Measurements from ENCODE around the gene LSMEM2.

The LSMEM2 gene

GRCh38 chr3:50286322-50287227, 7.7 kb downstream of the LSMEM2 start:
- no peak for DNase-seq

- DNase-seq = no peak
Measured at GRCh38 chr3:50287262-50287661, 8.4 kb downstream of the LSMEM2 start.

DNA sequence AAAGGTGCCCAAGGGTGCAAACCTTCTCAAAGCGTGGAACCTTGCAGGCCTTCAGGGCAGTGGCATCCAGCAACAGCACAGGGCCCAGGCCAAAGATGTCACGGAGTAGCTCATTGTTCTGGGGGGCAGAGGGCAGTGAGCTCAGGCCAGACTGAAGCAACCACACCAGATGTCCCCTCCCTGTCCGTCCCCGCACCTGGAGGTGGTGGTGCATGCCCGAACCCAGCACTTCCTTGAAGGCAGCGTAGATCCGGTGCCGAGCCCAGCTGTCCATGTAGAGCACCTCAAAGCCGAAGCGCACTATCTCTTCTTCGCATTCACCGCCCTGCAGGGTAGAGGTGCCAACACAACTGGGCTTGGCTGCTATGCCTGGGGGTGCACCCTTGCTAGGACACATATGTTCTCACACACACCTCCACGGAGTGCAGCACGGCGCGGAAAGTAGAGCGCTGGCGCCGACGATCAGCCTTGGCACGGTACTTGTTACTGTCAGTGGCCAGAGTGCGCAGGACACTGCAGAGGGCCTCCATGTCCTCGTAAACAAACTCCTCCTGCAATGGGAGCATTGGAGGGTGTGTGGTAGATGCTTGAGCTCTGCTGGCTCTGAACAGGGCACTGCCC, 9.6 kb downstream of the LSMEM2 start:
- DNase-seq = no peak

- no peak for DNase-seq
Measured at GRCh38 chr3:50289130-50289529, 10.2 kb downstream of the LSMEM2 start.

- DNase-seq = no peak
Measured at GRCh38 chr3:50290161-50290641, 11.3 kb downstream of the LSMEM2 start.

- peak; percentile 96 for DNase-seq
Measured at GRCh38 chr3:50292159-50293078, 13.5 kb downstream of the LSMEM2 start, which contains the start of gene IFRD2. Gene IFRD2, minus strand, starts transcription at chr3:50292429. Its CDS starts 155 bp downstream, at chr3:50292274.

DNA sequence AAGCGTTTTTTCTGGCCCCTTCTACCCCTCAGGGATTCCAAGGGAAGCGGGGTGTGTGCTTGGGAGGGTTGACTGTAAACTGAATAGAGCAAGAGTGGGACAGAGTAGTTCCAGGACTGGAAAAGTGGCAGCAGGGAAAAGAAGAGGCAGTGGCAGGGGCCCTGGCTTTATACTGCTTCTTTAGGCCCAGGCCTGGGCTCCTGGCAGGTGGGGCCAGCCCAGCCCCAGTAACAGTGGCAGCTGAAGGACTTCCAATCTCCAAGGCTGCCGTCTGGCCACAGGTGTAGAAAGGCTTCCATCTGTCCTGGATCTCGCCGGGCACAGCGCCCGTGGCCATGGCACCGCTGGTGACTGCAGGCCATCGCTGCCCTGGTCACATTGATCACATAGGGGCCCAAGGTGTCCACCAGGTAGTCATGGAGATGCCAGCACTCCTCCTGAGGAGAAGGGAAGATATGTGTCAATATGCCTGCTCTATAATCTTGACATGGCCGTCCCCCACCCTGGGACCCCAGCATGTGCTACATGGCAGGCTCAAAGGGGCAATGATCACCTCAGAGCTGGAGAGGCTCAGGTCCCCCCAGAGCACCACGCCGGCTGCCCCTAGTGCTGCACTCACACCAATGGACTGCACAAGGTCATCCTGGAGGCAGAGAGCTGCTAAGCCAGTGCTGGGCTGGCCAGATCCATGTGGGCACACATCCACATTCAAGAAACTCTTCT, 14.4 kb downstream of the LSMEM2 start:
- DNase-seq = no peak

DNA sequence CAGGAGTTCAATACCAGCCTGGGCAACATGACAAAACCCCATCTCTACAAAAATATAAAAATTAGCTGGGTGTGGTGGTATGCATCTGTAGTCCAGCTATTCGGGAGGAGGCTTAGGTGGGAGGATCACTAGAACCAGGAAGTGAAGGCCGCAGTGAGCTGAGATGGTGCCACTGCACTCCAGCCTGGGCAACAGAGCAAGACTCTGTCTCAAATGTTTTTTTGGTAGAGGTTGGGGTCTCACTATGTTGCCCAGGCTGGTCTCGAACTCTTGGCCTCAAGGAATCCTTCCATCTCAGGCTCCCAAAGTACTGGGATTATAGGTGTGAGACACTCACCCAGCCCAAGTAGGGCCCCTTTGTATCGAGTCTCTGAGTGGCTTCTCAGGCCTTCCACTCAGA, 15.2 kb downstream of the LSMEM2 start:
- no peak for DNase-seq

GRCh38 chr3:50294492-50295403, 15.9 kb downstream of the LSMEM2 start:
- no peak for DNase-seq

DNA sequence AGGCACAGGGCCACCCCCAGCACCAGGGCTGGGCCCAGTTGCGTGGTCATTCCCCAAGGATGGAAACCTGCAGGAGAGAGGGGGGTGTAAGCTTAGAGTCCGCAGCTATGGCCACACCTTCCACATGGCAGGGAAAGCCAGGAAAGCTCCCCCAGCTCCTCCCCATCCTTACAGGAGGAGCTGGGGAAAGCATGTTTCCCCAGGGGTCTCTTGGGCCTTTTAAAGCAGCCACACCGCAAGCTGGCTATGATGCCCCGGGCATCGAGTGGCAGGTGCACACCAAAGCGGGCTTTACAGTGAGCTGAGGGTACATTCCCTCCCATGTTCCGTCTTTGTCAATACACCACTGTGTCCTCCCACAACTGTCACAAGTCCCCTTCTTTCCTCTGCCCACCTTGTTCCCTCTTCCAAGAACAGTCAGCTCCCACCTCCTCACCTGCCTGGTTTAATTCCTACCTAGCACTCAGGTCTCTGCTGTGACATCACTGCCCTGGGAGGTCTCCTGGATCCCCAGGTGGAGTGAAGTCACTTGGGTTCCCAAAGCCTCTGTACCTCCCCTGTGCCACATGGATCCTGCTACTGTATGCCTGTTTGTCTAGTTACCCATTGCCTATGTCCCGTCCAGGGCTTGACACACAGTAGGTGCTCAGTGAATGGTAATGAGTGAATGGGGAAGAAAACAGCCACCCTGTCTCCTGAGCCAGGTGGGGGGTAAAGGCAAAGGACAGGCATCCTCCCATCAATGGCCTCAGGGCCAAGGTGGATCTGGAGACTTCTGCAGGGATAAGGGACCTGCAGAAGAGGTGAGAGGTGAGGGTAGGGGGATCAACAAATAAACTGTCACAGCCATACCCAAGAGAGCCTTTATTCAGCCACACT, 16.9 kb downstream of the LSMEM2 start:
- DNase-seq = no peak

- no peak for DNase-seq
Measured at GRCh38 chr3:50296721-50297383, 18.0 kb downstream of the LSMEM2 start.

GRCh38 chr3:50297384-50297775, 18.5 kb downstream of the LSMEM2 start:
- DNase-seq = no peak

GRCh38 chr3:50297896-50298725, 19.2 kb downstream of the LSMEM2 start:
- DNase-seq = no peak

DNA sequence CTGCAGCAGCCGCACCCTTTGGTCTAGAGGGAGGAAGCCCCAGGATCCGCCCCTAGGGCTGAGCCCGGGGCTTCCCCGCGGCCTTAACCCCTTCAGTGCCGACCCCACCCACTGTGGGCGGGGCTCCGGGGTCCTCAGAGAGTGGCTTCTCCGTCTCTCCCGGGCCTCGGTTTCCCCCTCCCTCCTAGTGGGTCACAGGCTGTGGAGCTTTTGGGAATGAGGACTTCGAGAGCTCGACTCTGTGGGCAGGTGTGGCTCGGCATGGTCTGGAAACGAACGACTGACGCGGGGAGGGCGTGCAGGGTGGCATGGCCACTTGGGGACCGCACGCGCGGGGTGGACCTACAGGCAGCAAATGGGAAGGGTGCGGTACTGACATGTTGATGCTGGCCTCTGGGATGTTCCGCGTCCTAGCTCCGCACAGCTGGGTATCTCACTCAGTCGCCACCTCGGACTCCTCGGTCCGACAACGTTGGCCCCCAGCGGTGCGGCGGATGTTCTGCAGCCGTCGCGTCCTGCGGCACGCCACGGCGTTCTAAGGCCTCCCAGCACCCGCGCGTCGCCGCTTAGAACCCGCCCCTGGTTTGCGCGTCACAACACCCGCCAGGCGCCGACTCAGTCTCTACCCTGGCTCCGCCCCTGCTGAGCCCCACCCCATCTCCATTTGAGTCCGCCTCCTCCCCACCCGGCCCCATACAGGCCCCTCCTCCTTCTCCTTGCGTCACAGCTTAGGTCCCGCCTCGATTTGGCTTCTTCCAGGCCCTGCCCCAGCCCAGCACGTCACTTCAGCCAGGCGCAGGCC, 20.1 kb downstream of the LSMEM2 start, which contains the start of the genes HYAL3 and NAA80:
HYAL3 (minus strand) TSS at position 570 of the 802 bp plus-strand sequence. CDS start 3,803 bp downstream, outside the sequence.
NAA80 (minus strand) TSS at position 570 of the 802 bp plus-strand sequence. CDS start 1,942 bp downstream, outside the sequence.
- DNase-seq = peak; percentile 99

GRCh38 chr3:50299638-50299928, 20.7 kb downstream of the LSMEM2 start:
- DNase-seq = no peak

DNA sequence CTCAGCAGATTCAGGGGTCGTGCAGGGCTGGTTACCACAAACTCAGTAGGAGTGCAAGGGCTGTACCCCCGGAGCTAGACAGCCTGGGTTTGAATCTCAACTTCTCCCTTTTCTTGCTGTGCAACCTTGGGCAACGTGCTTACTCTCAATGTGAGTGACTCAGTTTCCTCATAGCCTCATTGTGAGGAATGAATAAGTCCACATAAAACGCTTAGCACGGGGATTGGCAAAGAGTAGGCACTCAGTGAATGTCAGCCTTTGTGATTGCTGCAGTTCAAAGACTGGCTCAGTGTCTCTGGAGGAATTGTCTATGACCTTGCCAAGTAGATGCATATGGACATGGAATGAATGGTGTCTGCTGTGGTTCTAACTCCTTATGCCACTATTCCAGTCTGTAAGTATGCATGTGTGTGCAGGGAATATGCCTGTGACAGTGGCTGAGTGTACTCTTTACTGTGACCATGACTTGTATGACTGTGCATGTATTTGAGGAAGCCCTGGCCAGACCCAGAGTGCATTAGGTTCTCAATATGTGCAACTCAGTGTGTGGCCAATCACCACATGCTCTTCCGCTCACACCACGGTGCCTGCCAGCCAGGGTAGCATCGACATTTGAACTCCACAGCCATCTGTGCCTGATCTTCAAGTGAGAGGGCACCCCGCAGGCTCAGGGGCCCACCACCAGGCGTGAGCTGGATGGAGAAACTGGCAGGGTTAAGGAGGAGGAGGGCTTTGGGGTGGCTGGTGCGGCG, 21.2 kb downstream of the LSMEM2 start:
- DNase-seq = peak; percentile 39
